GM12891 (cell line): Measurements from ENCODE around the gene KLHL36.
A peak's percentile ranks its signal among the peaks of the same experiment; 100 is the strongest.

Experiments used
- PAX5 ChIP-seq: IDR thresholded peaks from 2 replicates; pipeline ENCODE4 v1.6.1; 2011; ENCODE audit warnings: low read length, moderate library complexity, mild to moderate bottlenecking; ENCODE audit not compliant: insufficient read depth, severe bottlenecking
- POLR2A ChIP-seq: IDR thresholded peaks from 2 replicates; pipeline ENCODE4 v1.6.1; 2011; ENCODE audit warnings: low read depth, low read length, control low read depth
- POLR2AphosphoS5 ChIP-seq: IDR thresholded peaks from 2 replicates; pipeline ENCODE4 v1.6.1; 2011; ENCODE audit warnings: low read depth, low read length, control low read depth
- SPI1 ChIP-seq: IDR thresholded peaks from 2 replicates; pipeline ENCODE4 v1.6.1; 2011; ENCODE audit warnings: low read depth, low read length, control low read depth
- TAF1 ChIP-seq: IDR thresholded peaks from 2 replicates; pipeline ENCODE4 v1.6.1; 2011; ENCODE audit warnings: low read depth, low read length, control low read depth

- TF ChIP-seq POLR2A (no peak), PAX5 (no peak), POLR2AphosphoS5 (no peak), SPI1 (0 out of 2 replicates have a peak, but pooled peaks have one; percentile 0), TAF1 (no peak)
These were observed 42.9 kb upstream of the KLHL36 start for GRCh38 chr16:84605339-84605848.
